IMR-90 (cell line): Measurements from ENCODE around the gene PTEN. TPM values are rescaled to one million over a fixed set of nuclear protein-coding genes. Genes with fewer than 3 reads are reported as not detected.

ENCODE experiments used
- ATAC-seq: fragments of 200-7000 bp; cut with Tn5 transposase; 2 replicates; pipeline ENCODE4 v1.9.1; 2020; ENCODE audit warnings: low read depth, mild to moderate bottlenecking, moderate library complexity
- BruUV-seq: library from RNA; stranded (reverse); fragments of 400-500 nt; replicated peaks from 2 replicates; lab custom pipeline; 2021; lab: Mats Ljungman, UMichigan
- CTCF ChIA-PET: fragments of 300-600 bp; formaldehyde crosslinking; extraction: SDS; loops from one replicate; lab custom pipeline; 2021; ENCODE audit warnings: antibody characterized with exemption; lab: Yijun Ruan, JAX
- POLR2A ChIA-PET: fragments of 300-600 bp; sonication (Branson Sonifier 250); formaldehyde crosslinking; loops from one replicate; lab custom pipeline; 2022; ENCODE audit warnings: antibody characterized with exemption; ENCODE audit not compliant: unreplicated experiment; lab: Charles Lee
- DNase-seq: peaks from one replicate; pipeline ENCODE4 v3.0.0; 2013
- H2AFZ ChIP-seq: replicated peaks from 2 replicates; pipeline ENCODE3; 2013; ENCODE audit warnings: low read length, mild to moderate bottlenecking; ENCODE audit not compliant: poor library complexity
- H2AK5ac ChIP-seq: 2 replicates; pipeline ENCODE4 v1.6.1; 2013; ENCODE audit warnings: low read depth, low read length, inconsistent platforms
- H2AK9ac ChIP-seq: replicated peaks from 2 replicates; pipeline ENCODE3; 2013; ENCODE audit warnings: mild to moderate bottlenecking, low read depth, low read length, moderate library complexity; ENCODE audit not compliant: poor library complexity
- H2BK120ac ChIP-seq: 2 replicates; pipeline ENCODE4 v1.6.1; 2013; ENCODE audit warnings: low read depth, low read length, inconsistent platforms
- H2BK15ac ChIP-seq: 3 replicates; pipeline ENCODE4 v1.6.1; 2013; ENCODE audit warnings: low read depth, low read length, inconsistent platforms
- H2BK20ac ChIP-seq: 2 replicates; pipeline ENCODE4 v1.6.1; 2013; ENCODE audit warnings: low read depth, mild to moderate bottlenecking, inconsistent platforms, low read length, moderate library complexity
- H2BK5ac ChIP-seq: 2 replicates; pipeline ENCODE4 v1.6.1; 2013; ENCODE audit warnings: mild to moderate bottlenecking, low read depth, low read length, inconsistent platforms; ENCODE audit not compliant: poor library complexity, severe bottlenecking
- H3K14ac ChIP-seq: replicated peaks from 2 replicates; pipeline ENCODE4 v1.6.1; 2013; ENCODE audit warnings: low read depth, low read length, inconsistent platforms
- H3K18ac ChIP-seq: 2 replicates; pipeline ENCODE4 v1.6.1; 2013; ENCODE audit warnings: low read depth, low read length, control low read depth
- H3K23ac ChIP-seq: 2 replicates; pipeline ENCODE4 v1.6.1; 2013; ENCODE audit warnings: low read depth, low read length, inconsistent platforms
- H3K27ac ChIP-seq: 2 replicates; pipeline ENCODE4 v1.5.1; 2013; ENCODE audit warnings: mild to moderate bottlenecking, control low read depth, low read length; ENCODE audit not compliant: insufficient read depth
- H3K27me3 ChIP-seq: 2 replicates; pipeline ENCODE4 v1.6.1; 2013; ENCODE audit warnings: low read length; ENCODE audit not compliant: control insufficient read depth, insufficient read depth
- H3K36me3 ChIP-seq: 2 replicates; pipeline ENCODE4 v1.6.1; 2013; ENCODE audit warnings: low read length, mixed read lengths; ENCODE audit not compliant: control insufficient read depth, insufficient read depth
- H3K4ac ChIP-seq: 2 replicates; pipeline ENCODE4 v1.6.1; 2013; ENCODE audit warnings: low read depth, low read length, inconsistent platforms
- H3K4me1 ChIP-seq: 2 replicates; pipeline ENCODE4 v1.6.1; 2013; ENCODE audit warnings: low read length, mixed read lengths; ENCODE audit not compliant: control insufficient read depth, insufficient read depth
- H3K4me2 ChIP-seq: 2 replicates; pipeline ENCODE4 v1.6.1; 2013; ENCODE audit warnings: low read depth, mild to moderate bottlenecking, control low read depth, low read length, moderate library complexity
- H3K4me3 ChIP-seq: 2 replicates; pipeline ENCODE4 v1.5.1; 2013; ENCODE audit warnings: low read depth, mild to moderate bottlenecking, control low read depth, low read length, moderate library complexity; ENCODE audit not compliant: insufficient read depth
- H3K56ac ChIP-seq: 2 replicates; pipeline ENCODE4 v1.6.1; 2013; ENCODE audit warnings: low read length, inconsistent platforms; ENCODE audit not compliant: insufficient read depth; ENCODE audit errors: extremely low read depth
- H3K79me1 ChIP-seq, 2 experiments: 2 replicates each; pipeline ENCODE4 v1.6.1; 2013; ENCODE audit warnings: low read length in 2 of 2, inconsistent platforms in 1 of 2, low read depth in 1 of 2
- H3K9ac ChIP-seq: 2 replicates; pipeline ENCODE4 v1.6.1; 2013; ENCODE audit warnings: low read depth, low read length, control low read depth
- H3K9me1 ChIP-seq: 2 replicates; pipeline ENCODE4 v1.6.1; 2013; ENCODE audit warnings: low read length, inconsistent platforms; ENCODE audit not compliant: insufficient read depth
- H3K9me3 ChIP-seq: 2 replicates; pipeline ENCODE4 v1.6.1; 2013; ENCODE audit warnings: low read length; ENCODE audit not compliant: control insufficient read depth, insufficient read depth
- H4K20me1 ChIP-seq: 2 replicates; pipeline ENCODE4 v1.6.1; 2013; ENCODE audit warnings: low read length, inconsistent platforms; ENCODE audit not compliant: insufficient read depth
- H4K5ac ChIP-seq: 2 replicates; pipeline ENCODE4 v1.6.1; 2013; ENCODE audit warnings: mild to moderate bottlenecking, low read depth, low read length, control low read depth
- H4K8ac ChIP-seq, 2 experiments: 2 replicates each; pipeline ENCODE4 v1.6.1; 2013; ENCODE audit warnings: low read depth in 2 of 2, low read length in 2 of 2, control low read depth in 1 of 2, inconsistent platforms in 1 of 2
- H4K91ac ChIP-seq: 2 replicates; pipeline ENCODE4 v1.6.1; 2013; ENCODE audit warnings: low read depth, low read length, inconsistent platforms; ENCODE audit not compliant: insufficient read depth
- NFE2L2 ChIP-seq: fragments of 150-350 bp; IDR thresholded peaks from 2 replicates; pipeline ENCODE4 v1.6.1; 2016; ENCODE audit warnings: low read depth, mild to moderate bottlenecking, low read length
- WGBS, 2 experiments: methylation state at CpG; one replicate each; pipeline versions ENCODE4 v1.1.5 to v1.1.7; 2013; ENCODE audit warnings: missing lambda C conversion rate in 2 of 2; ENCODE audit not compliant: insufficient read length in 1 of 2; ENCODE audit errors: extremely low coverage in 2 of 2; 5-methylcytosine and 5-hydroxymethylcytosine counted together
- dilution Hi-C: fragments of 300-500 bp; cut with HindIII; formaldehyde crosslinking; loops from one replicate; pipeline ENCODE4 v1.14.3; 2018; ENCODE audit warnings: low sequenced_read_pairs; ENCODE audit not compliant: unreplicated experiment
- in situ Hi-C: fragments of 300-500 bp; cut with MboI; formaldehyde crosslinking; loops from 3 replicates; pipeline ENCODE4 v1.14.3; 2019; ENCODE audit warnings: low sequenced_read_pairs, inconsistent platforms, mixed read lengths
- intact Hi-C: fragments of 100-400 bp; cut with micrococcal nuclease; formaldehyde crosslinking; loops from 2 replicates; pipeline ENCODE4 v1.10.0; 2022
- polyA plus RNA-seq, 3 experiments: library from polyadenylated mRNA; depleted of rRNA; stranded (reverse); fragments of >200 nt; gene quantifications; 2 replicates each; pipeline ENCODE4 v1.2.3, GENCODE V29; 2012; ENCODE audit warnings: low replicate concordance in 1 of 3
- total RNA-seq: library from RNA; depleted of rRNA; stranded (reverse); fragments of >200 nt; gene quantifications from 2 replicates; pipeline ENCODE4 v1.2.3, GENCODE V29; 2012

PTEN gene
- total and polyA plus RNA-seq, 2 of the 4 experiments (the other 2 are of a cell fraction): 12.0 to 38.9 TPM

GRCh38 chr10:87923233-87923632, 59.8 kb downstream of the PTEN start:
- no peaks in the 10 kb centered on the region for H3K9me3 ChIP-seq
- H3K14ac ChIP-seq: no peak overlapping the region
- no peak for DNase-seq
- H3K18ac ChIP-seq: no peak overlapping the region
- H4K5ac ChIP-seq: no peak overlapping the region
- H3K23ac ChIP-seq: no peak overlapping the region
- H2AK5ac ChIP-seq: no peak overlapping the region
- ATAC-seq: no peak
- H3K9me1 ChIP-seq: peaks cover 10% of the 10 kb centered on the region
- H3K9ac ChIP-seq: no peak overlapping the region
- H4K20me1 ChIP-seq: peaks cover 81% of the 10 kb centered on the region
- BruUV-seq: no TSS peak
- H3K56ac ChIP-seq: no peak overlapping the region
- H4K8ac ChIP-seq: no peak overlapping the region
- H3K4me2 ChIP-seq: no peak overlapping the region
- H2AFZ ChIP-seq: no peak overlapping the region
- no peak overlapping the region for H2BK15ac ChIP-seq
- dilution Hi-C loops (no loop called here), in situ Hi-C loops (no loop called here), intact Hi-C loops (no loop called here)
- H3K4me3 ChIP-seq: no peak overlapping the region
- H3K27ac ChIP-seq: no peak overlapping the region
- H3K79me1 ChIP-seq: peaks cover 30 to 67% of the 10 kb centered on the region in 2 experiments
- H3K27me3 ChIP-seq: no peaks in the 10 kb centered on the region
- no peak overlapping the region for H2BK120ac ChIP-seq
- no peak overlapping the region for H2AK9ac ChIP-seq
- no peak overlapping the region for H3K4ac ChIP-seq
- CTCF ChIA-PET: no interaction called here
- H2BK5ac ChIP-seq: no peak overlapping the region
- 94% methylated on average over 3 of the region's 4 CpGs; no CpG with 5 or more reads in 1 of the 2 experiments for WGBS, 2 experiments
- peaks cover 6% of the 10 kb centered on the region for H3K36me3 ChIP-seq
- no peak for TF ChIP-seq NFE2L2
- no peak overlapping the region for H4K91ac ChIP-seq
- POLR2A ChIA-PET: no interaction called here
- no peak overlapping the region for H2BK20ac ChIP-seq
- peaks cover 1% of the 10 kb centered on the region; the same call in 1 of the 2 replicates for H3K4me1 ChIP-seq
